Transverse colon (tissue), 4 donors: ENCODE data around the gene GMPPB. TPM values are rescaled to one million over a fixed set of nuclear protein-coding genes. Genes with fewer than 3 reads are reported as not detected.

Experiments used
- DNase-seq: peaks from one replicate; pipeline ENCODE4 v3.0.0-alpha.2; 2019
- H3K27ac ChIP-seq, 4 donors: fragments of 200-600 bp; sonication (generic); 2 replicates each; pipeline ENCODE4 v1.5.1; 2016 to 2018; ENCODE audit warnings: inconsistent platforms in 4 of 4
- H3K27me3 ChIP-seq: fragments of 200-600 bp; sonication (generic); 2 replicates; pipeline ENCODE4 v1.5.1; 2017; ENCODE audit warnings: inconsistent platforms
- H3K36me3 ChIP-seq, 4 donors: fragments of 200-600 bp; sonication (generic); 2 replicates each; pipeline ENCODE4 v1.5.1; 2017 to 2019; ENCODE audit warnings: inconsistent platforms in 4 of 4
- H3K4me1 ChIP-seq, 4 donors: fragments of 200-600 bp; sonication (generic); 2 replicates each; pipeline ENCODE4 v1.5.1; 2017 to 2020; ENCODE audit warnings: inconsistent platforms in 4 of 4
- H3K4me3 ChIP-seq, 4 donors: fragments of 200-600 bp; sonication (generic); 1 replicate in 1 of 4; 2 replicates in 3 of 4; pipeline versions ENCODE4 v1.5.1 to v1.6.1; 2017 to 2019; ENCODE audit warnings: inconsistent platforms in 4 of 4
- H3K9me3 ChIP-seq, 2 donors: fragments of 200-600 bp; sonication (generic); 2 replicates each; pipeline ENCODE4 v1.5.1; 2017 to 2019; ENCODE audit warnings: inconsistent platforms in 2 of 2
- CTCF ChIP-seq, 5 experiments: fragments of 200-600 bp in 3 of 5; fragments of 450-650 bp in 2 of 5; sonication (generic) in 3 of 5; IDR thresholded peaks; 1 replicate in 2 of 5; 2 replicates in 3 of 5; pipeline ENCODE4 v1.5.1; 2016 to 2017; ENCODE audit warnings: antibody characterized with exemption in 5 of 5, inconsistent platforms in 3 of 5, mild to moderate bottlenecking in 2 of 5, moderate library complexity in 1 of 5
- EP300 ChIP-seq: sonication (generic); formaldehyde crosslinking; IDR thresholded peaks from one replicate; pipeline ENCODE4 v1.6.1; 2017; ENCODE audit warnings: antibody characterized with exemption, low read depth
- POLR2A ChIP-seq: fragments of 450-650 bp; IDR thresholded peaks from one replicate; pipeline ENCODE4 v1.6.1; 2016; ENCODE audit warnings: antibody characterized with exemption, mild to moderate bottlenecking, moderate library complexity
- POLR2AphosphoS5 ChIP-seq, 3 donors: sonication (generic); formaldehyde crosslinking; IDR thresholded peaks; one replicate each; pipeline ENCODE4 v1.6.1; 2016; ENCODE audit warnings: antibody characterized with exemption in 3 of 3
- WGBS, 2 donors: methylation state at CpG; one replicate each; pipeline ENCODE4 v1.1.5; 2018; ENCODE audit warnings: low coverage in 1 of 2; 5-methylcytosine and 5-hydroxymethylcytosine counted together
- in situ Hi-C, 4 donors: fragments of 200-750 bp; cut with MboI; loops; one replicate each; pipeline versions ENCODE4 v1.15.0 to v1.15.1; 2017; ENCODE audit warnings: low sequenced_read_pairs in 3 of 4, low pct_ligation_motif_present in 1 of 4, low pct_unique_long_range_greater_than_20kb in 1 of 4
- intact Hi-C: fragments of 100-400 bp; cut with DNase I; formaldehyde crosslinking; loops from one replicate; pipeline ENCODE4 v1.15.1; 2023; ENCODE audit warnings: low total_unique reads
- total RNA-seq, 4 donors: library from RNA; depleted of rRNA; stranded (reverse); fragments of >200 nt; gene quantifications; one replicate each; pipeline ENCODE4 v1.1.0, GENCODE V29; 2016

GMPPB gene
- total RNA-seq, 4 donors from 2014 or later = 37.2 to 53.9 (median 44.2) TPM

- intact Hi-C loops = loop anchor here (10.0 kb wide), 2 partner anchors 140 to 200 kb away; partner anchors contain the start of gene MST1R
- no peaks in the 10 kb centered on the region for H3K9me3 ChIP-seq
- H3K4me3 ChIP-seq = no peak overlapping the region
Observed at GRCh38 chr3:49704629-49705028, 19.1 kb downstream of the GMPPB start.

GRCh38 chr3:49703956-49704355 lies 19.8 kb downstream of the GMPPB start:
- TF ChIP-seq CTCF (IDR thresholded peaks at IDR 0.05) = no peak
- no peak for TF ChIP-seq POLR2A
- TF ChIP-seq EP300 = no peak
- no peak for TF ChIP-seq POLR2AphosphoS5 (IDR thresholded peaks at IDR 0.05)
- WGBS, 2 donors = 93 to 98% methylated on average over 6 to 7 of the region's 7 CpGs
- intact Hi-C loops (loop anchor here (10.0 kb wide), 2 partner anchors 141 to 201 kb away; partner anchors contain the start of gene MST1R), in situ Hi-C loops (loop anchor here in 1 of 4 donors (10.0 kb wide), 1 partner anchor 141 kb away; no protein-coding TSS in a partner anchor)
- Histone ChIP-seq H3K27me3 (no peaks in the 10 kb centered on the region), H3K4me3 (no peak overlapping the region), H3K27ac (no peak overlapping the region), H3K9me3 (no peaks in the 10 kb centered on the region), H3K36me3 (no peaks in the 10 kb centered on the region), H3K4me1 (no peaks in the 10 kb centered on the region)
- DNase-seq = no peak

More at GRCh38 chr3:49704629-49705028, 19.1 kb downstream of the GMPPB start:
- in situ Hi-C loops = loop anchor here in 1 of 4 donors (10.0 kb wide), 1 partner anchor 140 kb away; no protein-coding TSS in a partner anchor
- no peak for DNase-seq
- WGBS, 2 donors = 98% methylated on average over 8 of the region's 8 CpGs; no CpG with 5 or more reads in 1 of the 2 donors
- H3K27me3 ChIP-seq = no peaks in the 10 kb centered on the region
- no peak overlapping the region for H3K27ac ChIP-seq
- no peaks in the 10 kb centered on the region for H3K4me1 ChIP-seq
- H3K36me3 ChIP-seq = no peaks in the 10 kb centered on the region
- TF ChIP-seq POLR2A = no peak
- TF ChIP-seq POLR2AphosphoS5 (IDR thresholded peaks at IDR 0.05) = no peak
- TF ChIP-seq EP300 = no peak
- no peak for TF ChIP-seq CTCF (IDR thresholded peaks at IDR 0.05)

GRCh38 chr3:49703443-49703927 lies 20.3 kb downstream of the GMPPB start:
- no peaks in the 10 kb centered on the region for H3K36me3 ChIP-seq

GRCh38 chr3:49702672-49703071 lies 21.1 kb downstream of the GMPPB start:
- Histone ChIP-seq H3K27ac (no peak overlapping the region), H3K9me3 (no peaks in the 10 kb centered on the region), H3K27me3 (no peaks in the 10 kb centered on the region), H3K4me3 (no peak overlapping the region), H3K36me3 (peaks cover 0 to 6% (median 0%) of the 10 kb centered on the region in 4 donors), H3K4me1 (no peaks in the 10 kb centered on the region)
- in situ Hi-C loops (loop anchor here in 1 of 4 donors (10.0 kb wide), 1 partner anchor 142 kb away; no protein-coding TSS in a partner anchor), intact Hi-C loops (loop anchor here (10.0 kb wide), 2 partner anchors 142 to 202 kb away; partner anchors contain the start of gene MST1R)
- 93% methylated on average over 11 of the region's 11 CpGs; no CpG with 5 or more reads in 1 of the 2 donors for WGBS, 2 donors
- no peak for DNase-seq
- TF ChIP-seq CTCF (IDR thresholded peaks at IDR 0.05) = no peak
- TF ChIP-seq EP300 = no peak
- TF ChIP-seq POLR2AphosphoS5 (IDR thresholded peaks at IDR 0.05) = no peak
- no peak for TF ChIP-seq POLR2A

More at GRCh38 chr3:49703443-49703927, 20.3 kb downstream of the GMPPB start:
- peak; percentile 69 for DNase-seq
- TF ChIP-seq CTCF (IDR thresholded peaks at IDR 0.05) = peak; percentile 71 to 85 (median 83)
- TF ChIP-seq POLR2AphosphoS5 (IDR thresholded peaks at IDR 0.05) = no peak
- Histone ChIP-seq H3K4me1 (no peaks in the 10 kb centered on the region), H3K4me3 (no peak overlapping the region), H3K27me3 (no peaks in the 10 kb centered on the region), H3K9me3 (no peaks in the 10 kb centered on the region), H3K27ac (no peak overlapping the region)
- WGBS, 2 donors = 58% methylated on average over 14 of the region's 14 CpGs; no CpG with 5 or more reads in 1 of the 2 donors
- in situ Hi-C loops (loop anchor here in 1 of 4 donors (10.0 kb wide), 1 partner anchor 141 kb away; no protein-coding TSS in a partner anchor), intact Hi-C loops (loop anchor here (10.0 kb wide), 2 partner anchors 141 to 201 kb away; partner anchors contain the start of gene MST1R)
